ENCODE results near the gene APLN.

APLN gene

DNA sequence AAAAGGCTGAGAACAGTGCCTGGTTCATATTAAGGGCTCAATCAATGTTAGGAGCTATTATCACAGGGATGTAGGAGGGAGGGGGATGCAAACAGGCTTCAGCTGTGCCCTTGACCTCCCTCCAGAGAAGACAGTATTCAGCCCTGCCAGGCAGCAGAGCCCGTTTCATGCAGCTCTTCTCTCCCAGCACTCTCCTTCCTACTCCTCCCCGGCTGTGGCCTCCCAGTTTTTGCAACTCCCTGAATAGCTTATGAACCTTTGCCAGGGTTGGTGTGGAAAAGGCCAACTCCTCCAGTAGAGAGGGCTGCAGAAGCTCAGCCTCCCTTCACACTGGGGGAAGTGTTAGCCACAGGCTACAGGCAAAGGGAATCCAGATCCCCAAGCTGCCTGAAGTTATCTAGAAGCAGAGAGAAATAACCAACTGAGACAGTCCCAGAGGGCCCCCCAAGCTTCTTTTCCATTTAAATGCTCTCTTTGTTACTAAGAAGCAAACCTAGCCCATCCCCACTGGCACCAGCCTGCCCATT is 31.7 kb upstream of the APLN start:
- Histone ChIP-seq H3K4me1 (ENCODE audit: insufficient read depth, insufficient read length) (no peaks in the 10 kb centered on the region), H3K36me3 (ENCODE audit: insufficient read depth, insufficient read length, low read length) (no peaks in the 10 kb centered on the region), H3K9ac (ENCODE audit: insufficient read length, low read depth) (no peak overlapping the region), H3K9me3 (ENCODE audit: insufficient read depth, low read length) (no peaks in the 10 kb centered on the region), H3K27me3 (ENCODE audit: insufficient read depth, insufficient read length) (no peaks in the 10 kb centered on the region), H3K4me3 (ENCODE audit: insufficient read length, low read depth) (no peak overlapping the region)
- no peak for TF ChIP-seq YY1 (IDR thresholded peaks at IDR 0.05; ENCODE audit: insufficient read depth, insufficient read length)
- DNase-seq (ENCODE audit: low read depth, low spot score): peak; percentile 35

DNA sequence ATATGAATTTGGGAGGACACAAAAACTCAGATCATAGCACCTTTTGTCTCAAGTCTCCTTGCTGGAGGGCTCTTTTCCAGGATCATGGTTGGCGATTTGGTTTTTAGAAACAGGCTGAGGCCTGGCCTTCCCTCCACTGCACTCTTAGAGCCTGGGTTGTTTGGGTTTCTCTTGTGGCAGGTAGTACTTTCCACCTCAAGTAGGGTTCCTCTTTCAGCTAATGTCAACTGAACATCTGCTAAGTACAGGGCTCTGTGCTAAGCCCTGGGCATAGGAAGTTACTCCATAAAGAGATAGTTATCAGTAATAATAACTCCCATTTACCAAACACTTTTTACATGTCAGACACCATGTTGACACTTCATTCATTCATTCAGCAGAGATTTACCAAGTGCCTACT is 28.2 kb upstream of the APLN start:
- no peaks in the 10 kb centered on the region for H3K36me3 ChIP-seq (ENCODE audit: insufficient read depth, insufficient read length, low read length)
- no peaks in the 10 kb centered on the region for H3K27me3 ChIP-seq (ENCODE audit: insufficient read depth, insufficient read length)
- no peak overlapping the region for H3K9ac ChIP-seq (ENCODE audit: insufficient read length, low read depth)
- H3K4me3 ChIP-seq (ENCODE audit: insufficient read length, low read depth): no peak overlapping the region
- H3K4me1 ChIP-seq (ENCODE audit: insufficient read depth, insufficient read length): no peaks in the 10 kb centered on the region
- no peak for DNase-seq (ENCODE audit: low read depth, low spot score)
- no peaks in the 10 kb centered on the region for H3K9me3 ChIP-seq (ENCODE audit: insufficient read depth, low read length)
- no peak for TF ChIP-seq SUZ12 (IDR thresholded peaks at IDR 0.05; ENCODE audit: extremely low read depth, insufficient read depth, insufficient read length)
- no peak for TF ChIP-seq ZNF274 (IDR thresholded peaks at IDR 0.05; ENCODE audit: low read depth, low read length)
- TF ChIP-seq YY1 (IDR thresholded peaks at IDR 0.05; ENCODE audit: insufficient read depth, insufficient read length): no peak

DNA sequence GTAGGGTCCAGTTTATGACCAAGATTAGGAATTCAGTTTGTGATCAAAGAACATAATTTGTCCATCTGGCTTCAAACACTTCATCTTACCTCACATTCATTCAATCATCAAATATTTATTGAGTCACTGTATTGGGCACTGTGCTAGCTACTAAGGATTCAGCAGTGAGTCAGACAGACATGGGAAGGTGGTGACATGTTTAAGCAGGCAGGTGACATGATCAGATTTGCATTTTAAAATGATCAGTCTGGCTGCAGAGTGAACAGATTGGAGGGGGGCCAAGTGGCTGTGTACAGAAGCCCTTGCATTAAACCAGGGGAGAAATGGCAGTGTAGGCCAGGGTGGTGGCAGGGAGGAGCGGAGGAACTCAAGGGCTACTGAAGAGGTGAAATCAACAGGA is 25.1 kb upstream of the APLN start:
- no peak overlapping the region for H3K4me3 ChIP-seq (ENCODE audit: insufficient read length, low read depth)
- H3K36me3 ChIP-seq (ENCODE audit: insufficient read depth, insufficient read length, low read length): no peaks in the 10 kb centered on the region
- H3K4me1 ChIP-seq (ENCODE audit: insufficient read depth, insufficient read length): no peaks in the 10 kb centered on the region
- no peak overlapping the region for H3K9ac ChIP-seq (ENCODE audit: insufficient read length, low read depth)
- DNase-seq (ENCODE audit: low read depth, low spot score): no peak
- no peaks in the 10 kb centered on the region for H3K27me3 ChIP-seq (ENCODE audit: insufficient read depth, insufficient read length)
- TF ChIP-seq YY1 (IDR thresholded peaks at IDR 0.05; ENCODE audit: insufficient read depth, insufficient read length): no peak
- TF ChIP-seq ZNF274 (IDR thresholded peaks at IDR 0.05; ENCODE audit: low read depth, low read length): no peak
- TF ChIP-seq SUZ12 (IDR thresholded peaks at IDR 0.05; ENCODE audit: extremely low read depth, insufficient read depth, insufficient read length): no peak
- no peaks in the 10 kb centered on the region for H3K9me3 ChIP-seq (ENCODE audit: insufficient read depth, low read length)

DNA sequence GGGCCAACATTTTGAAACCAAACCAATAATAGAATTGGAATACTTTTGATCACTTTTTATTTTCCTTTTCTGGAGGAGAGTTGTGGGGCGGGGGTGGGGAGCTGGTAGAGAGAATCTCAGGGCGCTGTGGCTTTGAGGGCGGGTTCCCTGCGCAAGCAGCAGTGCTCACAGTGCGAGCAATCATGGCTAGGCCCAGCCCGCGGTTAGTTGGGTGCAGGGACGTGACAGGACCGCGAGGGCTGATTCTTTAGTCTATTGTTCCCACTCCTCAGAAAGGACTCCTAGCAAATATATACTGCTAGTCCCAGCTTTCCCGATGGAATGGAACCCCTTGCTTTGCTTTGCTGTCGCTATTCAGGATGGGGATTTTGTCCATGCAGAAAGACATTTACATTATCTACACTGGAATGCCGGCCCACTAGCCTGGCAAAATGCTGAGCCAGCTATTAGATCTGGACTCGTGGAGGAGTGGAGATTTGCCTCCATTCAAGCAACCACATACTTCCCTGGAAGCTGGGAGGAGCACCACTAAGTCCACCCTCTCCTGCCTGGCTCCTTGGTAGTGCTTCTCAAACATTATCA is 23.9 kb upstream of the APLN start:
- no peaks in the 10 kb centered on the region for H3K9me3 ChIP-seq (ENCODE audit: insufficient read depth, low read length)
- no peaks in the 10 kb centered on the region for H3K4me1 ChIP-seq (ENCODE audit: insufficient read depth, insufficient read length)
- DNase-seq (ENCODE audit: low read depth, low spot score): no peak
- TF ChIP-seq ZNF274 (IDR thresholded peaks at IDR 0.05; ENCODE audit: low read depth, low read length) (no peak), SUZ12 (IDR thresholded peaks at IDR 0.05; ENCODE audit: extremely low read depth, insufficient read depth, insufficient read length) (no peak), YY1 (IDR thresholded peaks at IDR 0.05; ENCODE audit: insufficient read depth, insufficient read length) (no peak)
- H3K27me3 ChIP-seq (ENCODE audit: insufficient read depth, insufficient read length): no peaks in the 10 kb centered on the region
- no peaks in the 10 kb centered on the region for H3K36me3 ChIP-seq (ENCODE audit: insufficient read depth, insufficient read length, low read length)
- no peak overlapping the region for H3K9ac ChIP-seq (ENCODE audit: insufficient read length, low read depth)
- no peak overlapping the region for H3K4me3 ChIP-seq (ENCODE audit: insufficient read length, low read depth)

DNA sequence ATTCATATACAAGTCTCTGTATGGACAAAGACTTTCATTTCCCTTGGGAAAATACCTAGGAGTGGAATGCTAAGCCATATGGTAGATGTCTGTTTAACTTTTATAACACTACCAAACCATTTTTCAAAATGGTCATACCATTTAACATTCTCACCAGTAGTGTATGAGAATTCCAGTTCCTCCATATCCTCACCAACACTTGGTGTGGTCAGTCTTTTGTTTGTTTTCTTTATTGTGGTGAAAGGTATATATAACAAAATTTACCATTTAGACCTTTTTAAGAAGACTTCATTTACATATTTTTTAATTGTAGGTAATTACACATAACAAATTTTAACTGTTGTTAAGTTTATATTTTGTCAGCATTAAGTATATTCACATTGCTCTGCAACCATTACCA is 12.7 kb upstream of the APLN start:
- no peak overlapping the region for H3K9ac ChIP-seq (ENCODE audit: insufficient read length, low read depth)
- no peak for DNase-seq (ENCODE audit: low read depth, low spot score)
- H3K36me3 ChIP-seq (ENCODE audit: insufficient read depth, insufficient read length, low read length): no peaks in the 10 kb centered on the region
- H3K27me3 ChIP-seq (ENCODE audit: insufficient read depth, insufficient read length): no peaks in the 10 kb centered on the region
- no peaks in the 10 kb centered on the region for H3K9me3 ChIP-seq (ENCODE audit: insufficient read depth, low read length)
- TF ChIP-seq YY1 (IDR thresholded peaks at IDR 0.05; ENCODE audit: insufficient read depth, insufficient read length) (no peak), ZNF274 (IDR thresholded peaks at IDR 0.05; ENCODE audit: low read depth, low read length) (no peak), SUZ12 (IDR thresholded peaks at IDR 0.05; ENCODE audit: extremely low read depth, insufficient read depth, insufficient read length) (no peak)
- no peaks in the 10 kb centered on the region for H3K4me1 ChIP-seq (ENCODE audit: insufficient read depth, insufficient read length)
- no peak overlapping the region for H3K4me3 ChIP-seq (ENCODE audit: insufficient read length, low read depth)

DNA sequence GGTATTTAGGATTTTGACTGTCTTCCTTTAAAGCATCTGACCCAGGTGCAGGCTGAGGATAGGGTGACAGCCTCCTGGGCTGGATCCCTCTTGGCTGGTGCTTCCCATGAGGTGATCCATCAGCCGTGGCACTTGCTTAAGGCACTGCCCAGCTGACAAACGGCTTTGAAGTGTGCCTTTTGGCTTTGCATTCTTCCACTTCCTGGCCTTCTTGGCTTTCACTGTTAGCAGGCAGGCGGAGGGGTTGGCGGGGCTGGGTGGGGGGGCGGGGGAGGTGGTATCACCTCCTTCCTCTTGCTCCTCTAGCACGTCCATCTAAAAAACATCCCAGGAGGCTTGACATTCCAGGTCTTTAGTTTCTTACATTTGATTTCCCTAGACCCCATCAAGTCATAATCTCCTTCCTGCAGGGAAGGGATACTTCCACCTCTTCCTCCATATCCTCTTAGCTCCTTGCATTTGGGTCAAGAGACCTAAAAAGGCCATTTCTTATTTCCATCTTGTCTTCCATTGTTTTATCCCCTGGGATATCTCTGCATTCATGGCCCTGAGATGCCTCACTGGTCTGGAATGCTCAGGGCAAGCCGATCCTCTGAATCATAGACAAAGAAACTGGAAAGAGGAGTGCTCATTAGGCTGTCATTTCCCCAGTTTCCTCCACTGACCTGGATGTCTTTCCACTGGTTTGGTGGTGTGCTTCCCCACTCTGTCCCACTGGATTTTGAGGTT is 11.3 kb upstream of the APLN start:
- no peaks in the 10 kb centered on the region for H3K9me3 ChIP-seq (ENCODE audit: insufficient read depth, low read length)
- H3K4me3 ChIP-seq (ENCODE audit: insufficient read length, low read depth): no peak overlapping the region
- no peaks in the 10 kb centered on the region for H3K36me3 ChIP-seq (ENCODE audit: insufficient read depth, insufficient read length, low read length)
- DNase-seq (ENCODE audit: low read depth, low spot score): peak; percentile 40
- H3K4me1 ChIP-seq (ENCODE audit: insufficient read depth, insufficient read length): no peaks in the 10 kb centered on the region
- TF ChIP-seq ZNF274 (IDR thresholded peaks at IDR 0.05; ENCODE audit: low read depth, low read length): no peak
- no peak for TF ChIP-seq SUZ12 (IDR thresholded peaks at IDR 0.05; ENCODE audit: extremely low read depth, insufficient read depth, insufficient read length)
- H3K9ac ChIP-seq (ENCODE audit: insufficient read length, low read depth): no peak overlapping the region
- no peaks in the 10 kb centered on the region for H3K27me3 ChIP-seq (ENCODE audit: insufficient read depth, insufficient read length)

DNA sequence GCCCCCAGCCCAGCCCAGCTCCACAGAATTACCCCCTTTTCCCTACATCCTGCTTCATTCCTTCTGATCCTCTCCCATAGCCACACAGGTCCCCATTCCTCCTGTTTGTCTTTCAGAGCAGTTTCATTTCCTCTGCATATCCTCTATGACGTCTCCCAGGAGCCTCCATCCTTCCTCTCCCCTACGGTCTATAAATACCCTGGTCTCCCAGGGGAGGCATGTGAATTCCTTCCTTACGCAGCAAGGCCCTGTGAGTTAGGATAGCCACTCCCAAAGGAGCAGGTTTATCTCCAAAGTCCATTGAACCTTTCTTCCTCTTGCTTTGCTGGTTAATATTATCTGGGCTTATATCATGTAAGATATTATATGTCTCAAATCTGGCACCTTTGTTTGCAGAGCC is 8.4 kb upstream of the APLN start:
- Histone ChIP-seq H3K36me3 (ENCODE audit: insufficient read depth, insufficient read length, low read length) (no peaks in the 10 kb centered on the region), H3K27me3 (ENCODE audit: insufficient read depth, insufficient read length) (no peaks in the 10 kb centered on the region), H3K9me3 (ENCODE audit: insufficient read depth, low read length) (no peaks in the 10 kb centered on the region), H3K4me1 (ENCODE audit: insufficient read depth, insufficient read length) (no peaks in the 10 kb centered on the region), H3K9ac (ENCODE audit: insufficient read length, low read depth) (no peak overlapping the region), H3K4me3 (ENCODE audit: insufficient read length, low read depth) (no peak overlapping the region)
- DNase-seq (ENCODE audit: low read depth, low spot score): no peak
- TF ChIP-seq SUZ12 (IDR thresholded peaks at IDR 0.05; ENCODE audit: extremely low read depth, insufficient read depth, insufficient read length) (no peak), YY1 (IDR thresholded peaks at IDR 0.05; ENCODE audit: insufficient read depth, insufficient read length) (no peak), ZNF274 (IDR thresholded peaks at IDR 0.05; ENCODE audit: low read depth, low read length) (no peak)

All from NT2/D1 (cell line).